Stimulated activated CD4-positive, alpha-beta T cell treated with anti-CD3 and anti-CD28 coated beads, Interleukin-4, amount 100 ng/mL, for 48 hours (primary cell): ENCODE results near the gene COG4.
"Not testable (repeated sequence)": the region's sequence is repeated elsewhere in the genome, so short reads cannot be mapped to it uniquely, and the experiment has no call there.

Experiments
- DNase-seq, 2 donors: peaks; one replicate each; pipeline ENCODE4 v3.0.0-alpha.2; 2020; ENCODE audit warnings: low read depth in 2 of 2

COG4 gene

GRCh38 chr16:70457446-70458166 lies 65.7 kb downstream of the COG4 start:
- DNase-seq: no peak

- no peak for DNase-seq
Measured at GRCh38 chr16:70455910-70456309, 67.4 kb downstream of the COG4 start.

DNA sequence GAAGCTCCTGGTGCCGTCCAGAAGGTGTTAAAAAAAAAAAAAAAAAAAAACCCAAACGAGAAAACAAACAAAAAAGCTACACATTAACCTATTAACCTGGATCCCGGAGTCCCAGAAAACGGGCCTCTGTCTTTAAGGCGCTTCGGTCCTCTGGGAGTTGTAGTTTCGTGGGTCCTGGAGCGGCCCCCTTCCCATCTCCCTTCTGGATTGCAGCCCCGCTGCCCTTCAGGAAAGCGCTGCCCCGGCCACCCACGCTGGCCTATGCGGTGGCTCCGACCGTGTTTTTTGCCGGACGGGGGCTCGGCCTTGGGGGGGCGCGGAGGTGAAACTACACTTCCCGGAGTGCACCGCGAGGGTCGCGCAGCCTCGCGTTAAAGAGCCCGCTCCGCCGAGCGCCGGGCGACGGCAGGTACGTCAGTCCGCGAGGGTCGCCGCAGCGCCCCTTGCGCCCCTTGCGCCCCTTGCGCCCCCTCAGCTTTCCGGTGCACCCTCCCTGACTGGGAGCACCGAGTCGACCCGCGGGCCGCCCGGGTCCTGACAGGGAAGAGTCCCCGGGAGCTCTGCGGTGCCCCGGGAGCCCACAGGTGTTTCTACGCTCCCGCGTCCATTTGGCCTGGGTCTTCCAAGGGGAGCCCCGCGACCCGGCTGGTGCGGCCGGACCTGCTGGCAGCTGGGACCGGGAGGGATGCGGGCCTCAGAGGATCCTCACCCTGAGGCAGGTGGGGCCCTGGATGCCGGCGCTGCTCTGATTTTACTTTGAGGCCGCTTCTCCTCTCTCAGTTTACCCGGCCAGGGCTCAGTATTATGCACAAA lies 68.9 kb downstream of the COG4 start, which contains the start of gene FCSK:
Gene FCSK (plus strand): TSS at position 374 of the 813 bp plus-strand sequence. CDS start 8,596 bp downstream, outside the sequence.
- peak; percentile 47 to 50 for DNase-seq

DNA sequence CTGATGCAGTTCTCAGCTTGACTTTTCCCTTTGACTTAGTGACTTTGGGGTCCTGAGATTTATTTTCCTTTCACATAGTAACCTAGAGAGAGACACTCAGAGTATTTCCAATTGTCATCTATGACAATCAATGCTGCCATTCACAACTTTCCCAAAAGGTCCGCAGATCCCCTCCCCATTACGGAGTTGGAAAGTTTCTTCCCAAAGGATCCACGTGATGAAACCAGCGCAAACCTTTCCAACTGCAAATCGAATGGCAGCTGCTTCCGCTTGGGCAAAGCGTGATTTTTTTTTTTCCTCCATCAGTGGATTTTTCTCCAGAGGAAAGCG lies 69.5 kb downstream of the COG4 start:
- DNase-seq: no peak

DNA sequence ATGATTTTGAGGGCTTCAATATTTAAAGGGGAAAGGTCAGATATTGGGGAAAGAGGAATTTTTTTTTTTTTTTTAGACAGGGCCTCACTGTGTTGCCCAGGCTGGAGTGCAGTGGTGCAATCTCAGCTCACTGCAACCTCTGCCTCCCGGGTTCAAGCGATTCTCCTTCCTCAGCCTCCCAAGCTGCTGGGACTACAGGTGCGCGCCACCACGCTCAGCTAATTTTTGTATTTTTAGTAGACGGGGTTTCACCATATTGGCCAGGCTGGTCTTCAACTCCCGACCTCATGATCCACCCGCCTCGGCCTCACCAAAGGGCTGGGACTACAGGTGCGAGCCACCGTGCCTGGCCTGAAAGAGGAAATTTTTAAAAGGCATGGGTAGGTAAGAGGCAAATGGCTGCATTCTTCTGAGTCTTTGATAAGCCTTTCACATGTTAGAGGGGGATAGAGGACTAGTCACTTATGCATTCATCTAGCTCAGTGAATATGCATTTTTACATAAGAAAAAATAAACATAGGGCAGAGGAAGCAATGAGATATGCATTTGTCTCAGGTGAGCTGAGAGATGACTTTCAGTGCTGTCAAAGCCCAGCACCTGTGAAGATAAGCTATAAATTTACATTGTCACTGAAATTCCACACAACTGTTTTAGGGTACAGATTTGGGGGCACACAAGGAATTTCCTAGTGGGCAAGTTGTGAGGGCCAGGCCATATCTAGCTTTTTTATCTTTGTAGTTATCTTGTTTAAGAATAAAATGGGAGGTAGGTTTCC lies 70.0 kb downstream of the COG4 start:
- no peak for DNase-seq

- not testable (repeated sequence) for DNase-seq
Measured at GRCh38 chr16:70451004-70451340, 72.4 kb downstream of the COG4 start.

- DNase-seq: not testable (repeated sequence)
Measured at GRCh38 chr16:70450142-70451003, 73.0 kb downstream of the COG4 start.

DNA sequence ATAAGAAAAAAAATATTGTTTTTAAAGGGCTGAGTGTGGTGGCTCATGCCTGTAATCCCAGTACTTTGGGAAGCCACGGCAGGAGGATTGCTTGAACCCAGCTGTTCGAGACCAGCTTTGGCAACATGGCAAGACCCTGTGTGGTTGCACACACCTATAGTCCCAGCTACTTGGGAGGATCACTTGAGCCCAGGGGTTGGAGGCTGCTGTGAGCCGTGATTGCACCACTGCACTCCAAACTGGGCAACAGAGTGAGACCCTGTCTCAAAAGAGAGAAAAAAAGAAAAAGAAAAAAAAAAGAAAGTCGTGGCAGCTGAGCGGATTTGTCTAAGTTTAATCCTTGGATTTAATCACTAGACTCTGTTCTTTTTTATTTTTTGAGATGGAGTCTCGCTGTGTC lies 75.3 kb downstream of the COG4 start:
- DNase-seq: no peak

- DNase-seq: no peak
Measured at GRCh38 chr16:70444249-70445063, 78.9 kb downstream of the COG4 start.

DNA sequence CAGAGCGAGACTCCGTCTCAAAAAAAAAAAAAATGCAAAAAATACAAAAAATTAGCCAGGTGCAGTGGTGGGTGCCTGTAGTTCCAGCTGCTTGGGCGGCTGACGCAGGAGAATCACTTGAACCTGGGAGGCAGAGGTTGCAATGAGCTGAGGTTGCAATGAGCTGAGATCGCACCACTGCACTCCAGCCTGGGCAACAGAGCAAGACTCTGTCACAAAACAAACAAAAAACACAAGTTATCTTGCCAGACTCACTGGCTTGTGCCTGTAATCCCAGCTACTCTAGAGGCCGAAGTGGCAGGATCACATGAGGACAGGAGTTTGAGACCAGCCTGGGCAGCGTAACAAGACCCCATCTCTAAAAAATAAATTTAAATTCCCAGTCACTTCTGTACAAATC lies 81.0 kb downstream of the COG4 start:
- DNase-seq: no peak

DNA sequence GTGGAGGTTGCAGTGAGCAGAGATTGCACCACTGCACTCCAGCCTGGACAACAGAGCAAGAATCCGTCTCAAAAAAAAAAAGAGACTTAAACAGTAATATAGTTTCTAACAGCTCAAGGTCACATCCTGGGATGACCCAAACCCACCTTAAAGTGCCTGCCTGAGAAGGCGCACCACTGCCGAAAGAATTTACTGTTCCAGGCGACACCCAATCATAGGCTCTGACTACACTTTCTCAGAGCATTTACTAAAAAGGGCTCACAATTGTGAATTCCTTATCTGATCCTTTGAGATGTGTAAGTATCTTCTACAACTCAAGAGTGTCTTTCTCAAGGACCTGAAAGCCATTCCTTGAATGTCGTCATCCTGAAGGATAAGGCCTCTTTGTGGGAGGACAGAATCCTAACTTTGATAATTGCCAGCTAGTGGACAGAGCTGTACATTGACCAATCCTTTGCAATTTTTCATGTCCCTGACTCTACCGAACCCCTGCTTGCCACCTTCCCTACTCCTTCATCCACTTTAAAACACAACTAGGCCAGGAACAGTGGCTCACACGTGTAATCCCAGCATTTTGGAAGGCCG lies 81.9 kb downstream of the COG4 start:
- DNase-seq: no peak

DNA sequence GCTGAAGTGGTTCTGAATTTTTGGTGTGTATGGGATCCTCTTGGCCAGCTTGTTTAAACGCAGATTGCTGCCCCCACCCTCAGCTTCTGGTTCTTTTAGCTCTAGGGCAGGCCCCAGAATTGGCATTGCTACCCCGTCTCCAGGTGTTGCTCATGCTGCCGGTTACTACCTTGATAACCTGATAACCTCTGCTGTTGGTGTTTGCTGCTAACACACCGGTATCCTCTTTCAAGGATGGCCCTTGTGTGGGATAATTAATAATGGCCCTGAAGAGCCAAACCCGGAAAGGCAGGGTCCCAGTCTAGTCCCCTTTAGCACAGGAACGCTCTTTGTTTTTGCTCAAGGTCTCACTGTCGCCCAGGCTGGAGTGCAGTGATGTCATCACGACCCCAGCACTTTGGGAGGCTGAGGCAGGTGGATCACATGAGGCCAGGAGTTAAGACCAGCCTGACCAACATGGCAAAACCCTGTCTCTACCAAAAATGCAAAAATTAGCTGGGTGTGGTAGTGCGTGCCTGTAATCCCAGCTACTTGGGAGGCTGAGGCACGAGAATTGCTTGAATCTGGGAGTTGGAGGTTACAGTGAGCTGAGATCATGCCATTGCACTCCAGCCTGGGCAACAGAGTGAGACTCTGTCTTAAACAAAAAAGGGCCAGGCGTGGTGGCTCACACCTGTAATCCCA lies 83.2 kb downstream of the COG4 start:
- DNase-seq: no peak

DNA sequence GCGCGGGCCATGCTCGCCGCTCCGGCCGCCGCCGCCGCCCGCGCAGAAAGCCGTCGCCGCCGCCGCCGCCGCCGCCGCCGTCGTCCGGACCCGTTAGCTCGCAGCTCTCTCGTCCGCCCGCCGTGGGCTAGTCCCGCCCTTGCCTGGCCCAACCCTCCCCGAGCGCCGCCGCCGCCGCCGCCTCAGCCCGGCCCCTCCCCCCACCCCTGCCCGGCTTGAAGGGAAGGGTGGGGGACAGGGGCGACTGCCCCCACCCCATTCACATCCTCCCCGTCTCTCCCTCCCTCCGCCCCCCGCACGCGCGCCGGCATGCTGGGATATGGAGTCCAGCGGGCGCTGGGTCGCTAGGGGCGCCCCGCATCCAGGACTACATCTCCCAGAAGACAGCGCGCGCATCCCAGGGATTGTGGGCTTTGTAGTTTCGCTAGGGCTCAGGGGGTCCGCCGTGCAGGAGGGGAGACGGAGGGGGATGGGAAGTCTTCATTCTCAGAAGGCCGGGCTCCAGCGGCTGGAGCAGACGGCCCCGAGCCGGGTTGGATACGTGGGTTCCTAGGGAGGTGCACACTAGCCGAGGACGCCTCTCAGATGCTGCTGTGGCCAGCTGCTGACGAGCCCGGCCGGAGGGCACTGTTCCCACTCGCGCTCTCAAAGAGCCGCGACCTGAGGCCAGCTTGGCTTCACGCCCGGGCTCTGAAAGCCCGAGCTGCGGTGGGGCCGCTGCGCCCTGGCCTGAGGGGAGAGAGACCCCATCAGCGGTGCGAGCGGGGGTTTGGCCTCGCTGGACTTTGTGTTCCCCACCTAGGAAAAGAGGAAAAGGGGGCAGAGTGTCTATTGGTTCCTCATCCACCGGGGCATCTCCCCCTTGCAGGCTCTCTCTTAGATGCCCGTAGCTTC lies 84.1 kb downstream of the COG4 start, which contains the start of gene ST3GAL2:
Gene ST3GAL2 (minus strand): TSS at position 132 of the 894 bp plus-strand sequence. CDS start 40,570 bp downstream, outside the sequence.
- DNase-seq: peak; percentile 87 to 92

- DNase-seq: no peak
Measured at GRCh38 chr16:70438585-70438968, 84.8 kb downstream of the COG4 start.

DNA sequence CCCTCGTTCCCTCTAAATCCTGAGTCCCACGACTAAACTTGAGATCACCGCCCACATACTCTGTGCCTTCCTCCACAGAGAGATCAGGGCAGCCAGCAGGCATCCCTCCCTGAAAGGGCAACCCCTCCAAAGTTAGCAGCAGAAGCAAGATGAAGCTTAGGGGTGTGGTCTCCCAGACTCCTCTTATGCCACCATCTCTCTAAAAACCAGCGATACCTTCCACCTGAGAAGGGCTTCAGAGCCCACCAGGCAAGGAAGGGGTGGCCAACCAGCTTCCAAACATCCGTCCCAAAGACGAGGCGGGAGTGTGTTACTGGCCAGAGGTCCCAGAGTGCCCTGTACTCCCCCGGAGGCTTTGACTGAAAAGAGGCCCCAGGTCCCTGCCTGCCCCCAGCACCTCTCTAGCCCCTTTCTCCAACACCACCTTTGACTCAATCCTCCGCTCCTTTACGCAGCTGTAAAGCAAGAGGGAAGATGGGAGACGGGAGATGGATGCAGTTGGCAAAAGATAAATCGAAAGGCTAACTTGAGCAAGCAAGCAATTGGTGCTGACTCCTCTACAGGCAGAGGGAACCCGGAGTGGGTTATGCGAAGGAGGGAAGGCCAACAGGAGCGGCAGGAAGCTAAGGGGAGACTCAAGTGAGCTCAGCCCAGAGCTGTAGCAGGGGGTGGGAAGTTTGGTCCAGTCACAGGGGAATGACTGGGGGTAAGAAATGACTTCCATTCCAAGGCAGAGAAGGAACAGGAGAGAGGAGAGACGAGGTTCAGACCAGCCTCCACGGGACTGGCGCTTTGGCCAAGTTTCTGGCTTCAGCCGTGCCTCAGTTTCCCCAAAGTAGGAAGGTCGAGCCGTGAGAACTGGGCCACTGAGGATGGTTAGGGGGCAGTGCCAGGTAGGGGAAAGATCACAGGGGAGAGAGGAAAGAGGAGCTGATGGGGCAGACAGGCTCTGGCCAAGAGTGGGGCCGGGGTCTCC lies 85.5 kb downstream of the COG4 start:
- no peak for DNase-seq

GRCh38 chr16:70437017-70437581 lies 86.3 kb downstream of the COG4 start:
- DNase-seq: no peak
